ENCODE data around the gene PPP4R1.

The PPP4R1 gene

GRCh38 chr18:9549405-9549804, 65.0 kb downstream of the PPP4R1 start:
- no peak for DNase-seq

GRCh38 chr18:9547782-9548181, 66.6 kb downstream of the PPP4R1 start:
- DNase-seq = no peak

GRCh38 chr18:9546468-9546867, 67.9 kb downstream of the PPP4R1 start:
- DNase-seq = no peak

- no peak for DNase-seq
These were observed 69.3 kb downstream of the PPP4R1 start for GRCh38 chr18:9545029-9545428.

GRCh38 chr18:9542924-9543323, 71.4 kb downstream of the PPP4R1 start:
- DNase-seq = no peak

- no peak for DNase-seq
These were observed 74.4 kb downstream of the PPP4R1 start for GRCh38 chr18:9539938-9540337.

GRCh38 chr18:9539283-9539682, 75.1 kb downstream of the PPP4R1 start:
- no peak for DNase-seq

- no peak for DNase-seq
These were observed 76.7 kb downstream of the PPP4R1 start for GRCh38 chr18:9537677-9538076.

- no peak for DNase-seq
These were observed 77.8 kb downstream of the PPP4R1 start for GRCh38 chr18:9536354-9537152.

GRCh38 chr18:9535430-9535991, 78.8 kb downstream of the PPP4R1 start:
- peak in 41 of 56 donors; percentile 4 to 77 (median 32) for DNase-seq

- no peak for DNase-seq
These were observed 79.5 kb downstream of the PPP4R1 start for GRCh38 chr18:9534844-9535243.

- DNase-seq = no peak
These were observed 82.5 kb downstream of the PPP4R1 start for GRCh38 chr18:9531791-9532410.

- no peak for DNase-seq
These were observed 83.9 kb downstream of the PPP4R1 start for GRCh38 chr18:9530226-9531009.

GRCh38 chr18:9526458-9526857, 87.9 kb downstream of the PPP4R1 start:
- DNase-seq = no peak

GRCh38 chr18:9522952-9523351, 91.4 kb downstream of the PPP4R1 start:
- no peak for DNase-seq

- DNase-seq = no peak
These were observed 92.6 kb downstream of the PPP4R1 start for GRCh38 chr18:9521770-9522169.

GRCh38 chr18:9520666-9521065, 93.7 kb downstream of the PPP4R1 start:
- DNase-seq = no peak

- no peak for DNase-seq
These were observed 95.0 kb downstream of the PPP4R1 start for GRCh38 chr18:9519399-9519798.

- no peak for DNase-seq
These were observed 96.5 kb downstream of the PPP4R1 start for GRCh38 chr18:9517869-9518268.

- DNase-seq = peak in 1 of 56 donors; percentile 1
These were observed 97.8 kb downstream of the PPP4R1 start for GRCh38 chr18:9516437-9517064.

GRCh38 chr18:9513971-9514512, 100.3 kb downstream of the PPP4R1 start:
- DNase-seq = no peak
